Colonic mucosa (tissue), 4 donors: Measurements from ENCODE around the gene TTLL12. TPM values are rescaled to one million over a fixed set of nuclear protein-coding genes. Genes with fewer than 3 reads are reported as not detected.
A peak's percentile ranks its signal among the peaks of the same experiment; 100 is the strongest.

Experiments
- DNase-seq: peaks from one replicate; pipeline ENCODE4 v3.0.0-alpha.2; 2020
- H3K27ac ChIP-seq: fragments of 200-600 bp; one replicate; pipeline ENCODE4 v1.8.0; 2021
- H3K27me3 ChIP-seq: fragments of 200-600 bp; one replicate; pipeline ENCODE4 v1.8.0; 2021
- H3K36me3 ChIP-seq: fragments of 200-600 bp; one replicate; pipeline ENCODE4 v1.8.0; 2021
- H3K4me1 ChIP-seq: fragments of 200-600 bp; one replicate; pipeline ENCODE4 v1.8.0; 2021; ENCODE audit warnings: mild to moderate bottlenecking
- H3K4me3 ChIP-seq: fragments of 200-600 bp; one replicate; pipeline ENCODE4 v1.8.0; 2021
- H3K9ac ChIP-seq, 2 donors: one replicate each; pipeline ENCODE4 v1.7.0; 2013; ENCODE audit warnings: control low read depth in 2 of 2, low read depth in 2 of 2, low read length in 2 of 2
- H3K9me3 ChIP-seq: fragments of 200-600 bp; one replicate; pipeline ENCODE4 v1.8.0; 2021
- intact Hi-C: fragments of 100-400 bp; cut with DNase I; formaldehyde crosslinking; loops from one replicate; pipeline ENCODE4 v1.14.1; 2022
- total RNA-seq, 2 donors: library from RNA; stranded (reverse); fragmentation: NEBNext Ultra II Directional in 1 of 2; extraction: Animal tissue kit (Norgen Biotek cat#: 25700) in 1 of 2; gene quantifications; one replicate each; pipeline ENCODE4 v1.2.1, GENCODE V29; 2021
- TF ChIP-seq, protein P1 (sequence below): fragments of 200-600 bp; IDR thresholded peaks from one replicate; pipeline ENCODE4 v1.8.0; 2022; ENCODE audit warnings: antibody characterized with exemption, mild to moderate bottlenecking
- donor health status: healthy.
- donor health status: DM: no; HTN: no; CAD: no.
- donor health status: DM: no; HTN: no; CAD: no.

TTLL12 gene
- total RNA-seq, 2 donors from 2014 or later: 89.3 to 147 TPM

DNA sequence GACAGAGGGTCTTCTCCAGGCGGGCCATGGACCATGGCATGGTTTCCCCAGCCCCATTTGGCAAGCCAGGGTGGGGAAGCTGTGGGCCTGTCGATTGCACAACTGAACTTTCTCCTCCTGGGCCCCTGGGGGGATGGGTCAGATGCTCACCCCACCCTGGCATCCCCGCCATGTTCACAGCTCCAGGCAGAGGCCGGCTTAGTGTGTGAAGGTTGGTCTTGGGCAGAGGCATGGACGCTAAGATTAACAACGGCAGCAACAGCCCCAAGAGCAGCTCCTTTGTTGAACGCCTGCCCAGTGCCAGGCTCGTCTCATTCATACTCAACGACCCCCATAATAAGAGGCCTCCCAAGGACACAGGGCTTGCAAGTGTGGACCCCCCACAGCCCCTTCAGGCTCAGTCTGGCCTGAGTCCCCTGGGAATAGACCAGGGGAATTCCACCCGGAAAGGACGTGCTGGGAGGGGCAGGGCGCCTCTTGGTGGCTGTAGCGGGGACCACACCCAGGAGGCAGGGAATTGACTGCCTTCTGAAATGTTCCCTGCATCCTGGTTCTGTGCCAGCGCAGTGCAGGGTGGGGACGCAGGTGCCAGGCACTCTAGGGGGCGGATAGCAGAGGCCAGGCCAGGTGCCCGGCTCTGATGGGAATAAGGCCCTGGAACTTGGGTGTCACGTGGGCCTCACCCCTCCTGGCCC, 27.3 kb downstream of the TTLL12 start:
- Histone ChIP-seq H3K4me3 (no peak overlapping the region), H3K27ac (peak overlapping the region; percentile 44), H3K4me1 (peaks cover 11% of the 10 kb centered on the region), H3K9ac (peak overlapping the region; percentile 7 to 36), H3K36me3 (no peaks in the 10 kb centered on the region), H3K9me3 (no peaks in the 10 kb centered on the region), H3K27me3 (no peaks in the 10 kb centered on the region)
- intact Hi-C loops: no loop called here
- DNase-seq: peak; percentile 96
- TF ChIP-seq, protein P1, sequence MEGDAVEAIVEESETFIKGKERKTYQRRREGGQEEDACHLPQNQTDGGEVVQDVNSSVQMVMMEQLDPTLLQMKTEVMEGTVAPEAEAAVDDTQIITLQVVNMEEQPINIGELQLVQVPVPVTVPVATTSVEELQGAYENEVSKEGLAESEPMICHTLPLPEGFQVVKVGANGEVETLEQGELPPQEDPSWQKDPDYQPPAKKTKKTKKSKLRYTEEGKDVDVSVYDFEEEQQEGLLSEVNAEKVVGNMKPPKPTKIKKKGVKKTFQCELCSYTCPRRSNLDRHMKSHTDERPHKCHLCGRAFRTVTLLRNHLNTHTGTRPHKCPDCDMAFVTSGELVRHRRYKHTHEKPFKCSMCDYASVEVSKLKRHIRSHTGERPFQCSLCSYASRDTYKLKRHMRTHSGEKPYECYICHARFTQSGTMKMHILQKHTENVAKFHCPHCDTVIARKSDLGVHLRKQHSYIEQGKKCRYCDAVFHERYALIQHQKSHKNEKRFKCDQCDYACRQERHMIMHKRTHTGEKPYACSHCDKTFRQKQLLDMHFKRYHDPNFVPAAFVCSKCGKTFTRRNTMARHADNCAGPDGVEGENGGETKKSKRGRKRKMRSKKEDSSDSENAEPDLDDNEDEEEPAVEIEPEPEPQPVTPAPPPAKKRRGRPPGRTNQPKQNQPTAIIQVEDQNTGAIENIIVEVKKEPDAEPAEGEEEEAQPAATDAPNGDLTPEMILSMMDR: peak; percentile 62

DNA sequence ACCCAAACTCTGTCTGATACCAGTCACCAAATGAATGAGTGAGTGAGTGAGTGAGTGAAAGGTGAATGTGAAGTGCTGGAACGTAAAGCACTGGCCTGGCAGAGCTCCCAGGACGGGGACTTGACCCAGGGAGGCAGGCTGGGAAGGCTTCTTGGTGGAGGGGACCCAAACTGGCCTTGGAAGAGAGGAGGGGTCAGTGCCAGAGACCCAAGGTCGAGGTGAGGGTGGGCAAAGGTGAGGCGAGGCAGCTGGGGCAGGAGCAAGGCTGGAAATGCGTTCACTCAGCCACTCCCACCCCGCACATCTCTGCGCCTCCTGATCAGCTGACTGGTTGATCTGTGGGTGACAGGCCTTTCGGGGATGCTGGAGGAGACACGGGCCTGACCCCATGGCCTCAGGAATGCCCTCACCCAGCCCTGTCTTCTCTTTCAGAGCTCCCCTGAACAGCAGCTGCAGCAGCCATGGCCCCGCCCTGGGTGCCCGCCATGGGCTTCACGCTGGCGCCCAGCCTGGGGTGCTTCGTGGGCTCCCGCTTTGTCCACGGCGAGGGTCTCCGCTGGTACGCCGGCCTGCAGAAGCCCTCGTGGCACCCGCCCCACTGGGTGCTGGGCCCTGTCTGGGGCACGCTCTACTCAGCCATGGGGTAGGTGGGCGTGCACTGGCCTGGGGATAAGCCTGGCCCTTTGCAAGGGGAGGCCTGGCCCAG, 28.0 kb downstream of the TTLL12 start:
- TF ChIP-seq, protein P1: no peak
- no peak for DNase-seq
- H3K9ac ChIP-seq: peak overlapping the region; percentile 7 to 36
- no peaks in the 10 kb centered on the region for H3K36me3 ChIP-seq
- no peaks in the 10 kb centered on the region for H3K27me3 ChIP-seq
- intact Hi-C loops: no loop called here
- peaks cover 11% of the 10 kb centered on the region for H3K4me1 ChIP-seq
- no peaks in the 10 kb centered on the region for H3K9me3 ChIP-seq
- H3K4me3 ChIP-seq: no peak overlapping the region
- peak overlapping the region; percentile 44 for H3K27ac ChIP-seq

DNA sequence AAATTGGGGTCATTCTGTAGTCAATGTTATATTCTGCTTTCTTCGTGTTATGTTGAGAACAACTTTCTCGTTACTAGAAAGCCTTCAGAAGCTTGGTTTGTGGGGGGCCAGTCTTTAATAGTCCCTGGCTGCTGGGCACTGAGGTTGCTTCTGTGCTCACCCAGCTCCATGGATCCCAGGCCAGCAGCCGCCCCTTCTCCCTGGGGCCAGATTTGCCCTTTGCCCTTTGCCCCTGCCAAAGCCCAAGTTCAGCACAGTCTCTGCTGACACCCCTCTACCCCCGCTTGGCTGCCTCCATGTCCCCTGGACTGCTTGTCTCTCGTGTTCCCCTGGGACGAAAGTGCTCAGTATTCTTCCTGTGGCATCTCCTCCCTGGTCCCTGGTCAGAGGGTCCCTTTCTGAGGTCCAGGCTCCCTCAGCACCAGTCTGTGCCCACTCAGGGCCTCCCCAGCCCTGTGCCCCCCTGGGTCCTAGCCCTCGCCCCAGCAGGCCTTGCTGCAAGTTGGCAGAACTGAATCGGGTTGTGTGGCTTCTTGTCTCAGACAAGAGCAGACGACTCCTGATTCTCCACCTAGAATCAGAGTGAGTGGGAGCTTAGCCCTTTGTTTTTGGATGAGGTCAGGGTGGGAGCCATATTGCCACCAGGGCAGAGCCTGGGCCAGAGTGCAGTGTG, 28.9 kb downstream of the TTLL12 start:
- Histone ChIP-seq H3K4me3 (no peak overlapping the region), H3K9ac (peak overlapping the region in 1 of 2 donors; percentile 7), H3K9me3 (no peaks in the 10 kb centered on the region), H3K27me3 (no peaks in the 10 kb centered on the region), H3K27ac (no peak overlapping the region), H3K36me3 (no peaks in the 10 kb centered on the region), H3K4me1 (peaks cover 11% of the 10 kb centered on the region)
- intact Hi-C loops: no loop called here
- TF ChIP-seq, protein P1: no peak
- DNase-seq: no peak

DNA sequence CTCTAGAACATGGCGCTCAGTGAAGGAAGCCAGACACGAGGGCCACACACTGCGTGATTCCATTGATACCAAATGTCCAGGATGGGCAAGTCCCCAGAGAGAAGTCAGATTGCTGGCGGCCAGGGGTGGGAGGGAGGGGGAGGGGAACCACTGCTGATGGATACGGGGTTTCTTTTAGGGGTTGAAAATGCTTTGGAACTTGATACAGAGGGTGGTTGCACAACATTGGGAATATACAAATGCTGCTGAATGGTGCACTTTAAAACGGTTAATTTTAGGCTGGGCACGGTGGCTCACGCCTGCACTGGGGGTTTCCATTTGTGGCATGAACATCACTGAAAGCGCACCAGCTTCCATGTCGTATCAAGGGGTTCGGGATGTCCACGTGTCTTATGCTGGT, 30.5 kb downstream of the TTLL12 start:
- H3K4me1 ChIP-seq: peaks cover 11% of the 10 kb centered on the region
- H3K9me3 ChIP-seq: no peaks in the 10 kb centered on the region
- intact Hi-C loops: no loop called here
- H3K27me3 ChIP-seq: no peaks in the 10 kb centered on the region
- TF ChIP-seq, protein P1: no peak
- no peak overlapping the region for H3K27ac ChIP-seq
- DNase-seq: no peak
- no peaks in the 10 kb centered on the region for H3K36me3 ChIP-seq
- H3K4me3 ChIP-seq: no peak overlapping the region
- no peak overlapping the region for H3K9ac ChIP-seq

DNA sequence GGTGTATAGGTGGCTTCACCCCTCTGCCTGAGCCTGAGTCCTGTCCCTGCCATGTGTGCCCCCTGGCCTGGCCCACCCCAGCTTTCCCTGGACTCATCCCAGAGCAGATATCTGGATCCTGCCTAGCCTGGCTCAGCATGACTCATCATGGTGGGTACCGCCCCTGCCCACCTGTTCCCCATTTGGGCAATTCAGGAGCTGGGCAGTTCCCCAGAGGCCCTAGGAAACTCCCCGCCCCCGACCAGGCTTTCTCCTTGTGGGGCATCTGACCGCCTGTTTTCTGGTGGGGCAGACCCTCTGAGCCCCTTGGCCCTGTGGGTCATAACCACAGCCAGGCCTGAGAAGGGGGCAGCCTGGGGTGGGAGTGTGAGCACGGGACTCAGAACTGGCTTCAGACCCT, 31.1 kb downstream of the TTLL12 start:
- Histone ChIP-seq H3K4me1 (peaks cover 14% of the 10 kb centered on the region), H3K9ac (no peak overlapping the region), H3K27ac (no peak overlapping the region), H3K27me3 (no peaks in the 10 kb centered on the region), H3K36me3 (no peaks in the 10 kb centered on the region), H3K4me3 (no peak overlapping the region), H3K9me3 (no peaks in the 10 kb centered on the region)
- no peak for DNase-seq
- intact Hi-C loops: no loop called here
- TF ChIP-seq, protein P1: no peak
